Measurements from ENCODE around the gene ENO2.

DNA sequence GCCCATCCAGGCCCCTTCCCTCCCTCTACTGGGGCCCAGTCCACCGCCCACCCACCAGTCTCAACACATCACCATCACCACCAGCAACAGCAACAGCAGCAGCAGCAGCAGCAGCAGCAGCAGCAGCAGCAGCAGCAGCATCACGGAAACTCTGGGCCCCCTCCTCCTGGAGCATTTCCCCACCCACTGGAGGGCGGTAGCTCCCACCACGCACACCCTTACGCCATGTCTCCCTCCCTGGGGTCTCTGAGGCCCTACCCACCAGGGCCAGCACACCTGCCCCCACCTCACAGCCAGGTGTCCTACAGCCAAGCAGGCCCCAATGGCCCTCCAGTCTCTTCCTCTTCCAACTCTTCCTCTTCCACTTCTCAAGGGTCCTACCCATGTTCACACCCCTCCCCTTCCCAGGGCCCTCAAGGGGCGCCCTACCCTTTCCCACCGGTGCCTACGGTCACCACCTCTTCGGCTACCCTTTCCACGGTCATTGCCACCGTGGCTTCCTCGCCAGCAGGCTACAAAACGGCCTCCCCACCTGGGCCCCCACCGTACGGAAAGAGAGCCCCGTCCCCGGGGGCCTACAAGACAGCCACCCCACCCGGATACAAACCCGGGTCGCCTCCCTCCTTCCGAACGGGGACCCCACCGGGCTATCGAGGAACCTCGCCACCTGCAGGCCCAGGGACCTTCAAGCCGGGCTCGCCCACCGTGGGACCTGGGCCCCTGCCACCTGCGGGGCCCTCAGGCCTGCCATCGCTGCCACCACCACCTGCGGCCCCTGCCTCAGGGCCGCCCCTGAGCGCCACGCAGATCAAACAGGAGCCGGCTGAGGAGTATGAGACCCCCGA, 22.5 kb downstream of the ENO2 start:
- TF ChIP-seq, protein P1, sequence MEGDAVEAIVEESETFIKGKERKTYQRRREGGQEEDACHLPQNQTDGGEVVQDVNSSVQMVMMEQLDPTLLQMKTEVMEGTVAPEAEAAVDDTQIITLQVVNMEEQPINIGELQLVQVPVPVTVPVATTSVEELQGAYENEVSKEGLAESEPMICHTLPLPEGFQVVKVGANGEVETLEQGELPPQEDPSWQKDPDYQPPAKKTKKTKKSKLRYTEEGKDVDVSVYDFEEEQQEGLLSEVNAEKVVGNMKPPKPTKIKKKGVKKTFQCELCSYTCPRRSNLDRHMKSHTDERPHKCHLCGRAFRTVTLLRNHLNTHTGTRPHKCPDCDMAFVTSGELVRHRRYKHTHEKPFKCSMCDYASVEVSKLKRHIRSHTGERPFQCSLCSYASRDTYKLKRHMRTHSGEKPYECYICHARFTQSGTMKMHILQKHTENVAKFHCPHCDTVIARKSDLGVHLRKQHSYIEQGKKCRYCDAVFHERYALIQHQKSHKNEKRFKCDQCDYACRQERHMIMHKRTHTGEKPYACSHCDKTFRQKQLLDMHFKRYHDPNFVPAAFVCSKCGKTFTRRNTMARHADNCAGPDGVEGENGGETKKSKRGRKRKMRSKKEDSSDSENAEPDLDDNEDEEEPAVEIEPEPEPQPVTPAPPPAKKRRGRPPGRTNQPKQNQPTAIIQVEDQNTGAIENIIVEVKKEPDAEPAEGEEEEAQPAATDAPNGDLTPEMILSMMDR (IDR thresholded peaks at IDR 0.05; ENCODE audit: low read length), result peak; percentile 19; the same call in 1 of the 2 replicates
- no peak for TF ChIP-seq EZH2 (IDR thresholded peaks at IDR 0.05; ENCODE audit: borderline replicate concordance, low read length)
